Upper lobe of right lung (tissue), 1 donor: ENCODE data around the gene PARK7. TPM values are rescaled to one million over a fixed set of nuclear protein-coding genes. Genes with fewer than 3 reads are reported as not detected.
A peak's percentile ranks its signal among the peaks of the same experiment; 100 is the strongest.

ENCODE experiments used
- ATAC-seq: fragments of 200-7000 bp; cut with Tn5 transposase; one replicate; pipeline ENCODE4 v1.9.1; 2020; ENCODE audit warnings: mild to moderate bottlenecking, moderate library complexity
- DNase-seq: peaks from one replicate; pipeline ENCODE4 v3.0.0-alpha.2; 2020
- H3K27ac ChIP-seq: fragments of 200-600 bp; one replicate; pipeline ENCODE4 v1.8.0; 2022
- H3K27me3 ChIP-seq: fragments of 200-600 bp; one replicate; pipeline ENCODE4 v1.8.0; 2022; ENCODE audit warnings: mild to moderate bottlenecking
- H3K36me3 ChIP-seq: fragments of 200-600 bp; one replicate; pipeline ENCODE4 v1.8.0; 2022
- H3K4me1 ChIP-seq: fragments of 200-600 bp; one replicate; pipeline ENCODE4 v1.8.0; 2022
- H3K4me3 ChIP-seq: fragments of 200-600 bp; one replicate; pipeline ENCODE4 v1.8.0; 2022; ENCODE audit warnings: mild to moderate bottlenecking
- H3K9me3 ChIP-seq: fragments of 200-600 bp; one replicate; pipeline ENCODE4 v1.8.0; 2022
- CTCF ChIP-seq: fragments of 200-600 bp; IDR thresholded peaks from one replicate; pipeline ENCODE4 v1.8.0; 2022; ENCODE audit warnings: antibody characterized with exemption
- intact Hi-C: fragments of 100-400 bp; cut with DNase I; formaldehyde crosslinking; loops from one replicate; pipeline ENCODE4 v1.11.0; 2022
- total RNA-seq: library from RNA; stranded (reverse); fragmentation: NEBNext Ultra II Directional; extraction: Animal tissue kit (Norgen Biotek cat#: 25700); gene quantifications from one replicate; pipeline ENCODE4 v1.2.1, GENCODE V29; 2021
- donor health status: DM: no; HTN: yes; CAD: no; lungs with severe emphysema.

The PARK7 gene
- total RNA-seq, 1 donor from 2014 or later, result 184 TPM

- no peak for TF ChIP-seq CTCF
- ATAC-seq (no peak), DNase-seq (no peak)
- H3K27ac ChIP-seq, result no peak overlapping the region
- H3K4me3 ChIP-seq, result no peak overlapping the region
- H3K36me3 ChIP-seq, result no peaks in the 10 kb centered on the region
- no peaks in the 10 kb centered on the region for H3K27me3 ChIP-seq
- intact Hi-C loops, result no loop called here
- H3K9me3 ChIP-seq, result no peaks in the 10 kb centered on the region
- H3K4me1 ChIP-seq, result no peaks in the 10 kb centered on the region
These were observed 33.9 kb downstream of the PARK7 start for GRCh38 chr1:7995437-7995836.

GRCh38 chr1:8002329-8002910 is 40.9 kb downstream of the PARK7 start:
- no peak for TF ChIP-seq CTCF

GRCh38 chr1:8002921-8003320 is 41.4 kb downstream of the PARK7 start:
- no peaks in the 10 kb centered on the region for H3K27me3 ChIP-seq
- H3K27ac ChIP-seq, result peak overlapping the region; percentile 83
- H3K9me3 ChIP-seq, result no peaks in the 10 kb centered on the region
- ATAC-seq (no peak), DNase-seq (no peak)
- intact Hi-C loops, result no loop called here
- peaks cover 40% of the 10 kb centered on the region for H3K4me1 ChIP-seq
- H3K36me3 ChIP-seq, result no peaks in the 10 kb centered on the region
- TF ChIP-seq CTCF, result no peak
- no peak overlapping the region for H3K4me3 ChIP-seq

More at GRCh38 chr1:8002329-8002910, 40.9 kb downstream of the PARK7 start:
- no peaks in the 10 kb centered on the region for H3K9me3 ChIP-seq
- H3K36me3 ChIP-seq, result no peaks in the 10 kb centered on the region
- ATAC-seq (no peak), DNase-seq (no peak)
- peaks cover 40% of the 10 kb centered on the region for H3K4me1 ChIP-seq
- no peaks in the 10 kb centered on the region for H3K27me3 ChIP-seq
- intact Hi-C loops, result no loop called here
- peak overlapping the region; percentile 83 for H3K27ac ChIP-seq
- H3K4me3 ChIP-seq, result no peak overlapping the region

GRCh38 chr1:8003438-8004112 is 42.1 kb downstream of the PARK7 start:
- Histone ChIP-seq H3K27ac (peak overlapping the region; percentile 83), H3K4me3 (no peak overlapping the region), H3K36me3 (no peaks in the 10 kb centered on the region), H3K27me3 (no peaks in the 10 kb centered on the region), H3K4me1 (peaks cover 40% of the 10 kb centered on the region), H3K9me3 (no peaks in the 10 kb centered on the region)
- ATAC-seq, result no peak
- intact Hi-C loops, result no loop called here
- no peak for DNase-seq
- no peak for TF ChIP-seq CTCF

GRCh38 chr1:8004113-8004802 is 42.7 kb downstream of the PARK7 start:
- no peak for TF ChIP-seq CTCF
- no peaks in the 10 kb centered on the region for H3K9me3 ChIP-seq
- H3K27me3 ChIP-seq, result no peaks in the 10 kb centered on the region
- DNase-seq (no peak), ATAC-seq (no peak)
- no peak overlapping the region for H3K4me3 ChIP-seq
- H3K36me3 ChIP-seq, result no peaks in the 10 kb centered on the region
- H3K4me1 ChIP-seq, result peaks cover 40% of the 10 kb centered on the region
- peak overlapping the region; percentile 83 for H3K27ac ChIP-seq
- intact Hi-C loops, result no loop called here
